NOMO-1 treated with DMSO at 0.1 percent for 48 hours (cell line): Measurements from ENCODE around the gene SUMO3.
A peak's percentile ranks its signal among the peaks of the same experiment; 100 is the strongest.
"Not testable (repeated sequence)": the region's sequence is repeated elsewhere in the genome, so short reads cannot be mapped to it uniquely, and the experiment has no call there.

Source experiments
- DNase-seq: peaks from one replicate; lab custom pipeline; 2025; ENCODE audit not compliant: unreplicated experiment; lab: John Stamatoyannopoulos, UW

SUMO3 gene

GRCh38 chr21:44847261-44848056, 29.6 kb upstream of the SUMO3 start:
- no peak for DNase-seq

GRCh38 chr21:44846485-44847260, 28.8 kb upstream of the SUMO3 start:
- DNase-seq = peak; percentile 82

- DNase-seq = no peak
These were observed 28.3 kb upstream of the SUMO3 start for GRCh38 chr21:44846224-44846484.

GRCh38 chr21:44845418-44846223, 27.8 kb upstream of the SUMO3 start:
- DNase-seq = peak; percentile 73

- no peak for DNase-seq
These were observed 26.4 kb upstream of the SUMO3 start for GRCh38 chr21:44844256-44844655.

GRCh38 chr21:44842721-44843445, 25.0 kb upstream of the SUMO3 start:
- no peak for DNase-seq

GRCh38 chr21:44842087-44842486, 24.2 kb upstream of the SUMO3 start:
- DNase-seq = no peak

GRCh38 chr21:44840771-44841170, 22.9 kb upstream of the SUMO3 start:
- no peak for DNase-seq

- no peak for DNase-seq
These were observed 21.1 kb upstream of the SUMO3 start for GRCh38 chr21:44838951-44839350.

- DNase-seq = no peak
These were observed 20.4 kb upstream of the SUMO3 start for GRCh38 chr21:44838039-44838895.

- no peak for DNase-seq
These were observed 19.7 kb upstream of the SUMO3 start for GRCh38 chr21:44837537-44837936.

GRCh38 chr21:44836666-44837471, 19.0 kb upstream of the SUMO3 start:
- peak; percentile 76 for DNase-seq

- DNase-seq = no peak
These were observed 18.4 kb upstream of the SUMO3 start for GRCh38 chr21:44836349-44836665.

GRCh38 chr21:44835647-44835973, 17.7 kb upstream of the SUMO3 start:
- no peak for DNase-seq

- DNase-seq = no peak
These were observed 17.2 kb upstream of the SUMO3 start for GRCh38 chr21:44834951-44835646.

GRCh38 chr21:44834231-44834950, 16.5 kb upstream of the SUMO3 start:
- DNase-seq = no peak

GRCh38 chr21:44833663-44834062, 15.8 kb upstream of the SUMO3 start:
- DNase-seq = no peak

- not testable (repeated sequence) for DNase-seq
These were observed 14.8 kb upstream of the SUMO3 start for GRCh38 chr21:44832516-44833255.
